ENCODE measurements around the gene MET. TPM values are rescaled to one million over a fixed set of nuclear protein-coding genes. Genes with fewer than 3 reads are reported as not detected.

The MET gene
- total RNA-seq, 4 donors from 2014 or later, result 3.8 to 25.0 (median 18.6) TPM

DNA sequence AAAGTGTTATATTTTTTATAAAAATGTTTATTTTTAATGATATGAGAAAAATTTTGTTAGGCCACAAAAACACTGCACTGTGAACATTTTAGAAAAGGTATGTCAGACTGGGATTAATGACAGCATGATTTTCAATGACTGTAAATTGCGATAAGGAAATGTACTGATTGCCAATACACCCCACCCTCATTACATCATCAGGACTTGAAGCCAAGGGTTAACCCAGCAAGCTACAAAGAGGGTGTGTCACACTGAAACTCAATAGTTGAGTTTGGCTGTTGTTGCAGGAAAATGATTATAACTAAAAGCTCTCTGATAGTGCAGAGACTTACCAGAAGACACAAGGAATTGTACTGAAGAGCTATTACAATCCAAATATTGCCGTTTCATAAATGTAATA lies 125.6 kb downstream of the MET start:
- no peaks in the 10 kb centered on the region for H3K27me3 ChIP-seq
- H3K36me3 ChIP-seq, result peaks cover 0 to 5% (median 0%) of the 10 kb centered on the region in 3 donors
- peaks cover 0 to 40% (median 14%) of the 10 kb centered on the region in 3 donors for H3K4me1 ChIP-seq
- peak overlapping the region in 3 of 4 donors; percentile 54 to 65 (median 61) for H3K27ac ChIP-seq
- no peak overlapping the region for H3K4me3 ChIP-seq
- 19 to 34% methylated on average over 2 of the region's 2 CpGs for WGBS, 2 donors
- DNase-seq, result no peak
- no peaks in the 10 kb centered on the region for H3K9me3 ChIP-seq
- intact Hi-C loops (cut with DNase I), result no loop called here
- no peak for TF ChIP-seq POLR2A (IDR thresholded peaks at IDR 0.05)
- TF ChIP-seq, protein P1, sequence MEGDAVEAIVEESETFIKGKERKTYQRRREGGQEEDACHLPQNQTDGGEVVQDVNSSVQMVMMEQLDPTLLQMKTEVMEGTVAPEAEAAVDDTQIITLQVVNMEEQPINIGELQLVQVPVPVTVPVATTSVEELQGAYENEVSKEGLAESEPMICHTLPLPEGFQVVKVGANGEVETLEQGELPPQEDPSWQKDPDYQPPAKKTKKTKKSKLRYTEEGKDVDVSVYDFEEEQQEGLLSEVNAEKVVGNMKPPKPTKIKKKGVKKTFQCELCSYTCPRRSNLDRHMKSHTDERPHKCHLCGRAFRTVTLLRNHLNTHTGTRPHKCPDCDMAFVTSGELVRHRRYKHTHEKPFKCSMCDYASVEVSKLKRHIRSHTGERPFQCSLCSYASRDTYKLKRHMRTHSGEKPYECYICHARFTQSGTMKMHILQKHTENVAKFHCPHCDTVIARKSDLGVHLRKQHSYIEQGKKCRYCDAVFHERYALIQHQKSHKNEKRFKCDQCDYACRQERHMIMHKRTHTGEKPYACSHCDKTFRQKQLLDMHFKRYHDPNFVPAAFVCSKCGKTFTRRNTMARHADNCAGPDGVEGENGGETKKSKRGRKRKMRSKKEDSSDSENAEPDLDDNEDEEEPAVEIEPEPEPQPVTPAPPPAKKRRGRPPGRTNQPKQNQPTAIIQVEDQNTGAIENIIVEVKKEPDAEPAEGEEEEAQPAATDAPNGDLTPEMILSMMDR (IDR thresholded peaks at IDR 0.05), result no peak

DNA sequence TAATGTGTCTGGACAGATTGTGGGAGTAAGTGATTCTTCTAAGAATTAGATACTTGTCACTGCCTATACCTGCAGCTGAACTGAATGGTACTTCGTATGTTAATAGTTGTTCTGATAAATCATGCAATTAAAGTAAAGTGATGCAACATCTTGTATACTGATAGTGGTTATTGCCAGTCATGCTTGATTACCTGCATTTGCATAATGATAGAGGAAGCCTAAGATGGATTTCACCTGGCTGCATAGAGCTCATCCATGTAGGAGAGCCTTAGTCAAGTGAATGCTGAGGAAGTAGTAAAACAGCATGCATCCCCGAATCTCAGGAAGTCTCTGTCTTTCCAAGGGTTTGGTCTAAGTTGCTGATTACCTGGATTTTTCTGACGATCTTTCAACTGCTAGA lies 126.2 kb downstream of the MET start:
- no peak for TF ChIP-seq POLR2A (IDR thresholded peaks at IDR 0.05)
- TF ChIP-seq, protein P1 (IDR thresholded peaks at IDR 0.05), result no peak
- peaks cover 0 to 5% (median 0%) of the 10 kb centered on the region in 3 donors for H3K36me3 ChIP-seq
- H3K27ac ChIP-seq, result peak overlapping the region; percentile 25 to 65 (median 54)
- peaks cover 0 to 46% (median 17%) of the 10 kb centered on the region in 3 donors for H3K4me1 ChIP-seq
- H3K4me3 ChIP-seq, result no peak overlapping the region
- intact Hi-C loops (cut with DNase I), result no loop called here
- 51 to 72% methylated on average over 3 of the region's 3 CpGs for WGBS, 2 donors
- DNase-seq, result no peak
- H3K27me3 ChIP-seq, result no peaks in the 10 kb centered on the region
- H3K9me3 ChIP-seq, result no peaks in the 10 kb centered on the region

DNA sequence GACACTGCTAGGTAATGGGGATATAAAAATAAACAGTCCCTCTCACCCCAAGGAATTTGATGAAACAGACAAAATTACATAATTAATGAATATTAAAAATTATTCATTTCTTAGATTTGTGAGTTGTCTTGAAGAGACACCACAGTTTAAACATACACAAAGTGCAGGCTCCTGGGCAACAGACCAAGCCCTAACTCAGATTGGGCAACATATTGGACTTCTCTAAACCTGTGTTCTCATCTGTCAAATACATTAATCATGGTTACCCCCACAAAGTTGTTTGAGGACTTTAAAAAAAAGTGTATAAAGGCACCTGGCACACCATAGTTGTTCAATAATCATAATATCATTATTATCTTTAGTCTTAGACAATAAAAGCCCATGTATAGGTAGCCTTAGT lies 127.9 kb downstream of the MET start:
- no peak overlapping the region for H3K27ac ChIP-seq
- no peak overlapping the region for H3K4me3 ChIP-seq
- TF ChIP-seq POLR2A (IDR thresholded peaks at IDR 0.05), result no peak
- TF ChIP-seq, protein P1 (IDR thresholded peaks at IDR 0.05), result no peak
- intact Hi-C loops (cut with DNase I), result loop anchor here (10.0 kb wide), 1 partner anchor 125 kb away; the partner anchor contains the start of gene MET
- peaks cover 0 to 50% (median 17%) of the 10 kb centered on the region in 3 donors for H3K4me1 ChIP-seq
- no peak for DNase-seq
- H3K27me3 ChIP-seq, result no peaks in the 10 kb centered on the region
- no peaks in the 10 kb centered on the region for H3K9me3 ChIP-seq
- H3K36me3 ChIP-seq, result peaks cover 0 to 5% (median 0%) of the 10 kb centered on the region in 3 donors

DNA sequence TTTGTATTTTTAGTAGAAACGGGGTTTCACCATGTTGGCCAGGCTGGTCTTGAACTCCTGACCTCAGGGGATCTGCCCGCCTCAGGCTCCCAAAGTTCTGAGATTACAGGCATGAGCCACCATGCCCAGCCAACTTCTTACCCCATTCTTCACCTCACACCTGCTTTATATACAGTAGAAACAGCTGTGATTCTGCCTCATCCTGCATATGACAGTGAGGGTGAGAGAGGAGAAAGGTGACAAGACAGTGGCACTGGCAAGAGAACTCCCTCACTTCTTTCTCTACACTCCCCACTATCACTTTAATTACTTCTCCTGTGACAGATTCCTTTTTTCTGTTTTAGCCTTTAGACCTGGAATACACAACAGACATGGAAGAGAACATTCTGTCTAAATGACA lies 128.6 kb downstream of the MET start:
- H3K27me3 ChIP-seq, result no peaks in the 10 kb centered on the region
- H3K4me1 ChIP-seq, result peaks cover 0 to 56% (median 17%) of the 10 kb centered on the region in 3 donors
- 85 to 92% methylated on average over 2 of the region's 2 CpGs for WGBS, 2 donors
- intact Hi-C loops (cut with DNase I), result loop anchor here (10.0 kb wide), 1 partner anchor 126 kb away; the partner anchor contains the start of gene MET
- H3K27ac ChIP-seq, result peak overlapping the region in 1 of 4 donors; percentile 21
- H3K36me3 ChIP-seq, result peaks cover 0 to 5% (median 0%) of the 10 kb centered on the region in 3 donors
- no peaks in the 10 kb centered on the region for H3K9me3 ChIP-seq
- no peak for DNase-seq
- TF ChIP-seq, protein P1 (IDR thresholded peaks at IDR 0.05), result no peak
- TF ChIP-seq POLR2A (IDR thresholded peaks at IDR 0.05), result no peak
- no peak overlapping the region for H3K4me3 ChIP-seq

DNA sequence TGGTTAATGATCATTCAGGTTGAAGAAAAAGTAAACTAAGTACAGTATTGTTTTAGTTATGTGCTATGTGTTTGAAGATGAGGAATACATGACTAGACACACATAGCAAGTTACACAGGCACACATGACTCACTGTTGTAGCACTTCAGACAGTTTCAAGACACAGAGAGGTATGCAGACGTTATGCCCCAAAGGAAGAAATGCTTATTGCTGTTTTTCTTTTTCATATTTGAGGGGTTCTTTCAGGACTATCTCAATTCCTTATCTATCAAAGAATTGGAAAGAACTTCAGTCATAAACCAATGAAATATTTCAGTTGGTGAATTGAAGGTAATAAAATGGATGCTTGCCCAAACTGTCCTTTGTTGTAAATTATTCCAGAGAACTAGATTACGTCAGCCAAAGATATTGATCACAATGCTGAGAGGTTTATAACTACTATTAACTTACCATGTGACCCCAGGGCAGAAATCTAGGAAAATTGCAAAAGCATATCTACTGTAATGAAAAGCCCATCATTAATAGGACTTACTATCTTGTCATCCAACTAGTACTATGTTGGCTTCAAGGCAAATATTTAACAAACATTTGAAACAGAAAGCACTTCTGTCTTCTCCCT lies 129.2 kb downstream of the MET start:
- intact Hi-C loops (cut with DNase I), result loop anchor here (10.0 kb wide), 1 partner anchor 126 kb away; the partner anchor contains the start of gene MET
- H3K4me1 ChIP-seq, result peaks cover 0 to 56% (median 17%) of the 10 kb centered on the region in 3 donors
- H3K9me3 ChIP-seq, result no peaks in the 10 kb centered on the region
- no peak for DNase-seq
- no peak overlapping the region for H3K4me3 ChIP-seq
- no peak for TF ChIP-seq POLR2A (IDR thresholded peaks at IDR 0.05)
- TF ChIP-seq, protein P1 (IDR thresholded peaks at IDR 0.05), result no peak
- H3K27me3 ChIP-seq, result no peaks in the 10 kb centered on the region
- no peaks in the 10 kb centered on the region for H3K36me3 ChIP-seq
- WGBS, 2 donors, result 27 to 30% methylated on average over 2 of the region's 2 CpGs
- peak overlapping the region in 1 of 4 donors; percentile 21 for H3K27ac ChIP-seq
